GM19395 (cell line): Measurements from ENCODE around the gene CSTPP1.
"Not testable (repeated sequence)": the region's sequence is repeated elsewhere in the genome, so short reads cannot be mapped to it uniquely, and the experiment has no call there.

ENCODE experiments used
- ATAC-seq: cut with Tn5 transposase; IDR thresholded peaks from one replicate; pipeline ENCODE4 v1.9.1; 2021; ENCODE audit warnings: mild to moderate bottlenecking, moderate library complexity; ENCODE audit not compliant: unreplicated experiment

CSTPP1 gene

GRCh38 chr11:47189100-47189834 lies 252.7 kb downstream of the CSTPP1 start:
- ATAC-seq = no peak

GRCh38 chr11:47191137-47191536 lies 254.6 kb downstream of the CSTPP1 start:
- ATAC-seq = not testable (repeated sequence)

- no peak for ATAC-seq
These were observed 255.6 kb downstream of the CSTPP1 start for GRCh38 chr11:47192111-47192510.

GRCh38 chr11:47198161-47198560 lies 261.6 kb downstream of the CSTPP1 start:
- not testable (repeated sequence) for ATAC-seq

- ATAC-seq = no peak
These were observed 264.5 kb downstream of the CSTPP1 start for GRCh38 chr11:47201015-47201414.

GRCh38 chr11:47202576-47202975 lies 266.0 kb downstream of the CSTPP1 start:
- no peak for ATAC-seq

- no peak for ATAC-seq
These were observed 268.1 kb downstream of the CSTPP1 start for GRCh38 chr11:47204637-47204989.

GRCh38 chr11:47206577-47206976 lies 270.0 kb downstream of the CSTPP1 start:
- not testable (repeated sequence) for ATAC-seq

- no peak for ATAC-seq
These were observed 270.9 kb downstream of the CSTPP1 start for GRCh38 chr11:47207459-47207858.

GRCh38 chr11:47208008-47208552 lies 271.5 kb downstream of the CSTPP1 start:
- not testable (repeated sequence) for ATAC-seq

- ATAC-seq = no peak
These were observed 272.1 kb downstream of the CSTPP1 start for GRCh38 chr11:47208628-47209027.
